HG03432 (cell line): ENCODE data around the gene COL4A1.

Experiments
- ATAC-seq: cut with Tn5 transposase; IDR thresholded peaks from one replicate; pipeline ENCODE4 v1.9.1; 2021; ENCODE audit warnings: mild to moderate bottlenecking, moderate library complexity; ENCODE audit not compliant: unreplicated experiment

The COL4A1 gene

GRCh38 chr13:110280231-110280813 lies 26.6 kb downstream of the COL4A1 start:
- ATAC-seq = no peak

GRCh38 chr13:110279684-110280083 lies 27.3 kb downstream of the COL4A1 start:
- no peak for ATAC-seq

- ATAC-seq = no peak
These were observed 28.1 kb downstream of the COL4A1 start for GRCh38 chr13:110278859-110279258.

- no peak for ATAC-seq
These were observed 29.5 kb downstream of the COL4A1 start for GRCh38 chr13:110277357-110277975.

- ATAC-seq = no peak
These were observed 30.4 kb downstream of the COL4A1 start for GRCh38 chr13:110276553-110276950.

- no peak for ATAC-seq
These were observed 30.9 kb downstream of the COL4A1 start for GRCh38 chr13:110275931-110276552.

- no peak for ATAC-seq
These were observed 32.3 kb downstream of the COL4A1 start for GRCh38 chr13:110274687-110275086.

- no peak for ATAC-seq
These were observed 33.7 kb downstream of the COL4A1 start for GRCh38 chr13:110273254-110273653.

GRCh38 chr13:110272651-110273050 lies 34.3 kb downstream of the COL4A1 start:
- ATAC-seq = no peak

GRCh38 chr13:110272227-110272626 lies 34.7 kb downstream of the COL4A1 start:
- ATAC-seq = no peak

GRCh38 chr13:110271313-110271712 lies 35.6 kb downstream of the COL4A1 start:
- ATAC-seq = no peak

- ATAC-seq = no peak
These were observed 36.5 kb downstream of the COL4A1 start for GRCh38 chr13:110270507-110270906.

GRCh38 chr13:110269509-110270185 lies 37.3 kb downstream of the COL4A1 start:
- no peak for ATAC-seq

- ATAC-seq = no peak
These were observed 38.3 kb downstream of the COL4A1 start for GRCh38 chr13:110268576-110269185.

- ATAC-seq = no peak
These were observed 38.9 kb downstream of the COL4A1 start for GRCh38 chr13:110268061-110268460.

GRCh38 chr13:110266983-110267382 lies 40.0 kb downstream of the COL4A1 start:
- no peak for ATAC-seq

- no peak for ATAC-seq
These were observed 40.5 kb downstream of the COL4A1 start for GRCh38 chr13:110266431-110266809.

GRCh38 chr13:110265682-110266430 lies 41.1 kb downstream of the COL4A1 start:
- ATAC-seq = no peak

- ATAC-seq = no peak
These were observed 41.6 kb downstream of the COL4A1 start for GRCh38 chr13:110265341-110265681.

- no peak for ATAC-seq
These were observed 42.2 kb downstream of the COL4A1 start for GRCh38 chr13:110264685-110265275.

GRCh38 chr13:110263888-110264287 lies 43.1 kb downstream of the COL4A1 start:
- no peak for ATAC-seq
